ENCODE data around the gene PI16. TPM values are rescaled to one million over a fixed set of nuclear protein-coding genes. Genes with fewer than 3 reads are reported as not detected.

The PI16 gene
- total RNA-seq, 4 donors from 2014 or later: 1.0 to 8.4 (median 2.2) TPM

GRCh38 chr6:36959555-36960250 lies 5.2 kb downstream of the PI16 start:
- intact Hi-C loops (cut with DNase I): no loop called here
- Histone ChIP-seq H3K9me3 (no peaks in the 10 kb centered on the region), H3K4me3 (no peak overlapping the region), H3K27me3 (no peaks in the 10 kb centered on the region), H3K27ac (no peak overlapping the region), H3K4me1 (peaks cover 7 to 36% (median 11%) of the 10 kb centered on the region in 3 donors), H3K36me3 (no peaks in the 10 kb centered on the region)
- DNase-seq: no peak
- WGBS, 2 donors: 79 to 81% methylated on average over 6 to 14 of the region's 17 CpGs
- TF ChIP-seq POLR2A (IDR thresholded peaks at IDR 0.05): no peak
- TF ChIP-seq, protein P1, sequence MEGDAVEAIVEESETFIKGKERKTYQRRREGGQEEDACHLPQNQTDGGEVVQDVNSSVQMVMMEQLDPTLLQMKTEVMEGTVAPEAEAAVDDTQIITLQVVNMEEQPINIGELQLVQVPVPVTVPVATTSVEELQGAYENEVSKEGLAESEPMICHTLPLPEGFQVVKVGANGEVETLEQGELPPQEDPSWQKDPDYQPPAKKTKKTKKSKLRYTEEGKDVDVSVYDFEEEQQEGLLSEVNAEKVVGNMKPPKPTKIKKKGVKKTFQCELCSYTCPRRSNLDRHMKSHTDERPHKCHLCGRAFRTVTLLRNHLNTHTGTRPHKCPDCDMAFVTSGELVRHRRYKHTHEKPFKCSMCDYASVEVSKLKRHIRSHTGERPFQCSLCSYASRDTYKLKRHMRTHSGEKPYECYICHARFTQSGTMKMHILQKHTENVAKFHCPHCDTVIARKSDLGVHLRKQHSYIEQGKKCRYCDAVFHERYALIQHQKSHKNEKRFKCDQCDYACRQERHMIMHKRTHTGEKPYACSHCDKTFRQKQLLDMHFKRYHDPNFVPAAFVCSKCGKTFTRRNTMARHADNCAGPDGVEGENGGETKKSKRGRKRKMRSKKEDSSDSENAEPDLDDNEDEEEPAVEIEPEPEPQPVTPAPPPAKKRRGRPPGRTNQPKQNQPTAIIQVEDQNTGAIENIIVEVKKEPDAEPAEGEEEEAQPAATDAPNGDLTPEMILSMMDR (IDR thresholded peaks at IDR 0.05): no peak

DNA sequence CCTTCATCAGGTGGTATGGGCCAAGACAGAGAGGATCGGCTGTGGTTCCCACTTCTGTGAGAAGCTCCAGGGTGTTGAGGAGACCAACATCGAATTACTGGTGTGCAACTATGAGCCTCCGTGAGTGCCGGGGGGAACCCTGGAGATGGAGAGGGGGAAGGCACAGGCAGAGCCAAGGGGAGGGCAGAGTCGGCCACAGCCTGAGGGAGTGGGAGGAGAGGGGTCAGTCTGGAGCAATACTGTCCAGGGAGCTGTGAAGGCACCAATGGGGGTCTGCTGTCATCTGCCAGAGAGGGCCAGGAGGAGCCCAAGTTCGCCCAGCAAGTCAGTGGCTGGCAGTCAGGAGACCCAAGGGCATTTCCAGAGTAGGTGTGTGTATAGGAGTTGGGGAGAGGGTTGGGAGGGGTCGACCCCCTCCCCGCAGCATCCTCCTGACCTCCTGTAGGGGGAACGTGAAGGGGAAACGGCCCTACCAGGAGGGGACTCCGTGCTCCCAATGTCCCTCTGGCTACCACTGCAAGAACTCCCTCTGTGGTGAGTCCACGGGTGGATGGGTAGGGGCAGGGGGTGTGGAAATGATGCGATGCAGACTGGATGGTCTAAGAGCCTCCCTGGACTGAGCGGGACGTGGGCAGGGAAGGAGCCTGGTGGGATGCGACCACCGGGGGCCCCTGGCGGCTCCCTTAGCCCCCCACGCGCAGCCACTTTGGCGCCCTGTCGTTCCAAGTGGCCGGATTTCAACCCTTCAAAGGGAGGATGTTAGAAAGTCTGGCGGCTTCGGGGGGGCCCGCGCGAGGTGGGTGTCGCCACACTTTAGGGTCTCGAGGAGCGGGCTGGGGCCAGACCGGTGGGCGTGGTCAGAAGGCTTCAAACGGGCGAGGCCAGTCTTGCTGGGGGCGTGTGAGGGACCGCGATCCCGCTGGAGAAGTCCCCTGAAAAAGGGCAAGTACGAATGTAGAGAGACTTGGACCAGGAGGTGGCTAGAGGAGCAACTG lies 7.2 kb downstream of the PI16 start:
- TF ChIP-seq, protein P1 (IDR thresholded peaks at IDR 0.05): no peak
- TF ChIP-seq POLR2A (IDR thresholded peaks at IDR 0.05): no peak
- Histone ChIP-seq H3K4me1 (peaks cover 0 to 28% (median 11%) of the 10 kb centered on the region in 3 donors), H3K4me3 (no peak overlapping the region), H3K27me3 (no peaks in the 10 kb centered on the region), H3K36me3 (peaks cover 0 to 6% (median 0%) of the 10 kb centered on the region in 3 donors), H3K27ac (peak overlapping the region in 1 of 4 donors; percentile 3), H3K9me3 (no peaks in the 10 kb centered on the region)
- 69 to 75% methylated on average over 23 to 35 of the region's 40 CpGs for WGBS, 2 donors
- intact Hi-C loops (cut with DNase I): no loop called here
- DNase-seq: no peak

- H3K27me3 ChIP-seq: no peaks in the 10 kb centered on the region
- intact Hi-C loops (cut with DNase I): no loop called here
- no peak overlapping the region for H3K27ac ChIP-seq
- DNase-seq: no peak
- H3K36me3 ChIP-seq: peaks cover 0 to 17% (median 0%) of the 10 kb centered on the region in 3 donors
- peaks cover 0 to 30% (median 11%) of the 10 kb centered on the region in 3 donors for H3K4me1 ChIP-seq
- H3K4me3 ChIP-seq: no peak overlapping the region
- 66 to 68% methylated on average over 5 to 10 of the region's 12 CpGs for WGBS, 2 donors
- no peaks in the 10 kb centered on the region for H3K9me3 ChIP-seq
- TF ChIP-seq, protein P1 (IDR thresholded peaks at IDR 0.05): no peak
- no peak for TF ChIP-seq POLR2A (IDR thresholded peaks at IDR 0.05)
These were observed 8.3 kb downstream of the PI16 start for GRCh38 chr6:36962874-36963273.

DNA sequence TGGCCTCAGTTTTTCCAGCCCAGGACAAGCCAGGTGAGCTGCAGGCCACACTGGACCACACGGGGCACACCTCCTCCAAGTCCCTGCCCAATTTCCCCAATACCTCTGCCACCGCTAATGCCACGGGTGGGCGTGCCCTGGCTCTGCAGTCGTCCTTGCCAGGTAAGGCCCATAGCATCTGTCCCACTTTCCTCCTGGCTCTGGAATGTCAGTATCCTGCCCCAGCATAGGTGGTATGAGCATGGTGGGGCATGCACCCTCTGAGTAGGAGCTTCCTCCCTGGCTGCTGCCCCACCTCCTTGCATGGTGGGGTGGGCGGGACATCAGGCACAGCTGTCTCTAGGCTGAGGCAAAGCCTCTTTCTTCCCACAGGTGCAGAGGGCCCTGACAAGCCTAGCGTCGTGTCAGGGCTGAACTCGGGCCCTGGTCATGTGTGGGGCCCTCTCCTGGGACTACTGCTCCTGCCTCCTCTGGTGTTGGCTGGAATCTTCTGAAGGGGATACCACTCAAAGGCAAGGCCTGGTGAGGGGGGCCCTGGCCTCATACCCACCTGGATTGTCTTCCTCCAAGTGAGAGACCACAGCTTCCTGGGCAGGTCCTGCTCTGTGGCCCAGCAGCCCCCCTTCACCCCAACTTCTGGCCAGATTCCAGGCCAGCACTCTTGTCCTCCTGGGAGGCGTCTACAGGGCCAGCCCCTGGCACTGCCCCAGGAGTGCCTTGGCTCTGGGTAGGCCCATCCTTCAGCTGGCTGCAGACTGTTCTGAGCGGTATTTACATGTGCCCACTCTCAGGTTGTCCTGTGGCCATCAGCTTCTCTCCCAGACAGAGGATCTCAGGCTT lies 9.1 kb downstream of the PI16 start:
- intact Hi-C loops (cut with DNase I): no loop called here
- Histone ChIP-seq H3K36me3 (peaks cover 0 to 25% (median 1%) of the 10 kb centered on the region in 3 donors), H3K27me3 (no peaks in the 10 kb centered on the region), H3K4me3 (no peak overlapping the region), H3K27ac (peak overlapping the region in 1 of 4 donors; percentile 10), H3K4me1 (peaks cover 0 to 38% (median 16%) of the 10 kb centered on the region in 3 donors), H3K9me3 (no peaks in the 10 kb centered on the region)
- 40 to 51% methylated on average over 3 to 4 of the region's 11 CpGs for WGBS, 2 donors
- no peak for TF ChIP-seq POLR2A (IDR thresholded peaks at IDR 0.05)
- TF ChIP-seq, protein P1 (IDR thresholded peaks at IDR 0.05): no peak
- no peak for DNase-seq

All from esophagus squamous epithelium (tissue), 5 donors.